Brain microvascular endothelial cell (primary cell): ENCODE data around the gene GCC1.
A peak's percentile ranks its signal among the peaks of the same experiment; 100 is the strongest.

Source experiments
- DNase-seq: peaks from one replicate; pipeline ENCODE4 v3.0.0-alpha.2; 2020
- H3K27ac ChIP-seq: fragments of 250-450 bp; sonication (Bioruptor Pico); 2 replicates; pipeline ENCODE4 v1.5.1; 2020; ENCODE audit warnings: mild to moderate bottlenecking, moderate library complexity
- H3K27me3 ChIP-seq: fragments of 250-450 bp; sonication (Bioruptor Pico); replicated peaks from 2 replicates; pipeline ENCODE4 v1.5.1; 2020; ENCODE audit warnings: mild to moderate bottlenecking
- H3K36me3 ChIP-seq: fragments of 250-450 bp; sonication (Bioruptor Pico); replicated peaks from 2 replicates; pipeline ENCODE4 v1.5.1; 2020; ENCODE audit warnings: mild to moderate bottlenecking
- H3K4me3 ChIP-seq: 2 replicates; pipeline ENCODE4 v1.5.1; 2011; ENCODE audit warnings: low read depth, mild to moderate bottlenecking, control low read depth, low read length, moderate library complexity
- CTCF ChIP-seq: IDR thresholded peaks from 2 replicates; pipeline ENCODE4 v1.5.1; 2011; ENCODE audit warnings: low read depth, mild to moderate bottlenecking, moderate library complexity, low read length, control low read depth, inconsistent platforms; ENCODE audit errors: missing control alignments
- in situ Hi-C: cut with HindIII; loops from 2 replicates; pipeline ENCODE4 v1.10.0; 2017; ENCODE audit warnings: low sequenced_read_pairs, low pct_ligation_motif_present

Gene GCC1

DNA sequence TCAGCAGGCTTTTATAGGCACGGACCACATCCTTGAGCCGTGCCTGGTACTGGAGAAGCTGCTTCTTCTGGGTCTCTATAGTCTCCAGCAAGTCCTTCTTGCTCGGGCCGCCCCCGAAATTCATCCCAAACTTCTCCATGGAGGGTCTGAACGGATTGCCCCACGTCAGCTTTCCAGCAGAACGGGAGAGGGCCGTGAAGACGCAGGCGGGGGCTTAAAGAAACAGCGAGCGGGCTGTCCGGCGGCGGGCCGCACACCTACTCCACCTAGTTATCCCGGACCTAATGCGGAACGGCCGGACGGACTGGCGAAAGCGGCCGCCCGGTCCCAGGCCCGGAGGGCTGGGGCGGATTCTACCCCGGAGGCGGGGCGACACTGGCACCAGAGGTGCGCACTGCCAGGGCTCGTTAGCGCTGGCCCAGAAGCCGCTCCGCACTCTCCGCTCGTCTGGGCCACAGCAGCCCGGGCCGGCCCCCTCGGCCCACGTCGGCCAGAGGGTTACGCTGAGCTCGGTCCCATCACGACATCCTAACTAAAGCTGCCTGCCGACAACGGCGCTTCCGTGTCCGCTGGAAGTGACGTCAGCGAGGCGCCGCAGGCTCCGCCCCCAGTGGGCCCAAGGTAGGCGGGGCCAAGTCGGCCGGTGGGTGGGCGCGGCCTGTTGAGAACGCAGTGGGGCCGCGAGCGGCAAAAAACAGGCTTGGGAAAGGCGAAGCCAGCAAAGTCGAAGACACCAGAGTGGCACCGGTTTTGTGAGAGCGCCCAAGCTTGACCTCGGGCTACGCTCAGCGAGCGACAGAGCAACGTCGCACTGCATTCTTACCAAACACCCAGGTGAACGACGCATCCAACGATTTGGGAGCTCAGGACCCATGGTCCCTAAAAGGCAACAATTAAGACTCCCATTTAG is at the start of gene GCC1:
Gene GCC1 (minus strand): TSS at position 553 of the 910 bp plus-strand sequence. CDS start 414 bp downstream, at position 139.
- in situ Hi-C loops: no loop called here
- Histone ChIP-seq H3K4me3 (peak within 1 kb of the TSS; percentile 88), H3K27ac (peak within 1 kb of the TSS; percentile 84), H3K36me3 (peaks cover 19% of the 10 kb centered on the region), H3K27me3 (no peaks in the 10 kb centered on the region)
- DNase-seq: peak; percentile 84
- no peak for TF ChIP-seq CTCF

GRCh38 chr7:127632276-127632910 is 47.0 kb upstream of the GCC1 start:
- in situ Hi-C loops: no loop called here
- Histone ChIP-seq H3K4me3 (no peak overlapping the region), H3K27ac (no peak overlapping the region), H3K36me3 (no peaks in the 10 kb centered on the region), H3K27me3 (no peaks in the 10 kb centered on the region)
- DNase-seq: peak; percentile 29
- no peak for TF ChIP-seq CTCF

- TF ChIP-seq CTCF: peak; percentile 67
- H3K36me3 ChIP-seq: no peaks in the 10 kb centered on the region
- DNase-seq: no peak
- no peaks in the 10 kb centered on the region for H3K27me3 ChIP-seq
- no peak overlapping the region for H3K4me3 ChIP-seq
- in situ Hi-C loops: no loop called here
- H3K27ac ChIP-seq: no peak overlapping the region
Observed at GRCh38 chr7:127629268-127629854, 44.0 kb upstream of the GCC1 start.

- in situ Hi-C loops: no loop called here
- Histone ChIP-seq H3K27ac (no peak overlapping the region), H3K36me3 (no peaks in the 10 kb centered on the region), H3K27me3 (no peaks in the 10 kb centered on the region), H3K4me3 (no peak overlapping the region)
- DNase-seq: no peak
- TF ChIP-seq CTCF: peak; percentile 21
Observed at GRCh38 chr7:127628445-127628844, 43.0 kb upstream of the GCC1 start.

DNA sequence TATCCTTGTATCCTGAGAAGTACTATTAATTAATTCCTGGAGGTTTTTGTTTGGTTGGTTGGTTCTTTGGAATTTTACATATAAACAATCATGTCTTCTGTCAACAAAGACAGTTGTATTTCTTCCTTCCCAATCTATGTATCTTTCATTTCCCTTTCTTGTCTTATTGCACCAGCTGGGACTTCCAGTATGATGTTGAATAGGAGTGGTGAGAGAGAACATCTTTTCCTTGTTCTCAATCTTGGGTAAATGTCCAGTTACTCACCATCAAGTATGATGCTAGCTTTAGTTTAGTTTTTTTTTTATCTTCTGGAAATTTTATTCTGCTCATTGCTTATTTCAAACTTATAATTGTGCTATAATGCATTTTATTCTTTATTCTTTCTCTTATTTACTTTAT is 39.9 kb upstream of the GCC1 start:
- H3K27me3 ChIP-seq: peaks cover 14% of the 10 kb centered on the region
- H3K36me3 ChIP-seq: no peaks in the 10 kb centered on the region
- H3K27ac ChIP-seq: no peak overlapping the region
- TF ChIP-seq CTCF: no peak
- DNase-seq: no peak
- in situ Hi-C loops: no loop called here
- no peak overlapping the region for H3K4me3 ChIP-seq
